H1 (cell line): ENCODE data around the gene RAPGEF5. TPM values are rescaled to one million over a fixed set of nuclear protein-coding genes. Genes with fewer than 3 reads are reported as not detected.

ENCODE experiments used
- ASH2L ChIP-seq: fragments of 200-600, 300-600 bp; sonication (generic); IDR thresholded peaks from one replicate; pipeline ENCODE4 v1.7.1; 2017; ENCODE audit warnings: low read length
- ATF2 ChIP-seq: IDR thresholded peaks from 2 replicates; pipeline ENCODE4 v1.6.1; 2012; ENCODE audit warnings: low read length, inconsistent platforms
- CEBPB ChIP-seq: IDR thresholded peaks from 2 replicates; pipeline ENCODE4 v1.6.1; 2012; ENCODE audit warnings: low read depth, low read length
- CHD7 ChIP-seq: fragments of 300-600 bp; sonication (generic); IDR thresholded peaks from 2 replicates; pipeline ENCODE4 v1.7.1; 2012; ENCODE audit warnings: low read length, moderate library complexity, mild to moderate bottlenecking, inconsistent platforms; ENCODE audit not compliant: insufficient replicate concordance
- E2F6 ChIP-seq: IDR thresholded peaks from 2 replicates; pipeline ENCODE4 v1.6.1; 2012; ENCODE audit warnings: inconsistent platforms
- KDM1A ChIP-seq: fragments of 200-600, 300-600 bp; sonication (generic); IDR thresholded peaks from 2 replicates; pipeline ENCODE4 v1.7.1; 2016; ENCODE audit warnings: mild to moderate bottlenecking, low read length, borderline replicate concordance
- POLR2AphosphoS5 ChIP-seq: IDR thresholded peaks from 2 replicates; pipeline ENCODE4 v1.6.1; 2011; ENCODE audit warnings: low read depth, low read length
- SIX5 ChIP-seq: IDR thresholded peaks from 2 replicates; pipeline ENCODE4 v1.6.1; 2011; ENCODE audit warnings: mild to moderate bottlenecking, low read depth, low read length
- ZNF274 ChIP-seq: IDR thresholded peaks from 2 replicates; pipeline ENCODE4 v1.7.0; 2012; ENCODE audit warnings: low read length, borderline replicate concordance; ENCODE audit errors: extremely low read depth
- polyA plus RNA-seq, 7 experiments: library from polyadenylated mRNA; depleted of rRNA in 3 of 7; stranded (reverse) in 5 of 7; unstranded in 2 of 7; fragments of >200 nt in 5 of 7; fragments of 200-250 nt in 2 of 7; gene quantifications; 1 replicate in 5 of 7; 2 replicates in 1 of 7; 4 replicates in 1 of 7; pipeline versions ENCODE4 v1.2.1 to v1.2.3, GENCODE V29; 2011 to 2013; ENCODE audit warnings: missing spikeins in 2 of 7, mixed read lengths in 2 of 7
- total RNA-seq: library from RNA; stranded (reverse); fragmentation: NEBNext Ultra II Directional; extraction: Animal tissue kit (Norgen Biotek cat#: 25700); gene quantifications from 2 replicates; pipeline ENCODE4 v1.2.1, GENCODE V29; 2021

RAPGEF5 gene
- total and polyA plus RNA-seq, 2 of the 8 experiments (the other 6 are each of a cell fraction or from before 2014, with no cell fraction given): 4.4 to 22.9 TPM

- no peak for TF ChIP-seq CHD7
- TF ChIP-seq ASH2L: no peak
- TF ChIP-seq POLR2AphosphoS5: no peak
- no peak for TF ChIP-seq ATF2
- no peak for TF ChIP-seq CEBPB
- TF ChIP-seq E2F6: no peak
- no peak for TF ChIP-seq KDM1A
- no peak for TF ChIP-seq SIX5
- no peak for TF ChIP-seq ZNF274
These were observed 33.2 kb downstream of the RAPGEF5 start (continued) for GRCh38 chr7:22323714-22324113.
